Stimulated activated CD8-positive, alpha-beta memory T cell treated with anti-CD3 and anti-CD28 coated beads, Interleukin-4, amount 100 ng/mL, for 24 hours (primary cell): ENCODE data around the gene POLD4.

Experiments used
- DNase-seq: peaks from one replicate; pipeline ENCODE4 v3.0.0-alpha.2; 2020; ENCODE audit warnings: low read depth

Gene POLD4

DNA sequence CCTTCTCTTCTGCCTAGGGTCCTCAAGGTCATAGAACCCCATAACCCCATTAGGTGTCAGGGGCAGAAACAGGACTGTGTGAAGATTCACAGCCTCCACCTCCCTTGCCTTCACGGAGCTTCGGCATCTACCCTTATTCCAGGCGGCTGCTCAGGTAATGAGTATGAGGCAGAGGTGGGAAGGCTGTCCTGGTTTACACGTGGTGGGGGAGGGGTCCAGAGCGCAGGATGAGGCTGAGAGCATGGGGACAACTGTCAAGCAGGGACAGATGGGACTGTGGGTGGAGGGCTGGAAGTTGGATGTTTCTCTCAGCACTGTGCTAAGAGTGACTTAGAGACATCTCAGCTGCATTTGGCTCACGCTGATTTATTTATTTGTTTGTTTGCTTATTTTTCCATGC lies 34.2 kb upstream of the POLD4 start:
- DNase-seq, result no peak

DNA sequence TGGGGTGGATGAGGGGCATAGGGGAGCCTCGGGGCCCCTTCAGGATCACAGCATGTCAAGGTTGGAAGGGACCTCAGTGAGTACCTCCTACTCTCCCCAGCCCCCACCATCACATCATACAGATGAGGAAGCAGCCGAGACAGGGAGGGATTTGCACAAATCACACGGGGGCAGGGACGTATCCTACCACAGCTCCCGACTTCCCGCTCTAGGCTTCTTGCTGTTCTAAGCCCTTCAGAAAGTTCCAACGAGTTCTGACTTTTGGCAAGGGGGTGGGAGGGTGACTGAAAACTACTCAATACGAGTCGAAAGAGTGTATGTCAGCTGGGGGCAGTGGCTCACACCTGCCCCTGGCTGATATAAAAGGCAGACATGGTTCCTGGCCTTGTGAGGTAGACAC lies 33.7 kb upstream of the POLD4 start:
- no peak for DNase-seq

DNA sequence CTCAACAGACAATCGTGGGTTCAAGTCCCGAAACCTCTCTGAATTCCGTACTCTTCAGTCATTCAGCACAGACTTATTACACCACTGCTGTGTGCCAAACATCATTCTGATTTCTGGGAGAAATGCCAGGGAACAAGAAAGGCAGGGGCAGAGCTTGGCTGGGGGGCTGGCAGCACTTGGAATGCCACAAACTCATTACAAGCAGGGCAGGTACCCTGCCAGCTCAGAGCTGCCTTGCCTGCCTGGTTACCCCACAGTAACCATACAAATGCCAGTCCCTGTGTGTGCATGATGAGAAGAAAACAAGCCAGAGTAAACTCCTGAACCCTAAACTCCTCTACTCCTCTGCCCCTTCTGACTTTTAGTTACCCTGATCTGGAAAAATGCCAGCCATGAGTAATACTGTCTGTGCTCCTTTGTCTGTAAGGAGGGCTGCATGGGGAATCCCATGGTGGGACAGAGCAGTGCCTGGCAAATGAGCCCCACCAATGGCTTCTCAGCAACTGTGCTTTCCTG lies 31.6 kb upstream of the POLD4 start:
- no peak for DNase-seq

DNA sequence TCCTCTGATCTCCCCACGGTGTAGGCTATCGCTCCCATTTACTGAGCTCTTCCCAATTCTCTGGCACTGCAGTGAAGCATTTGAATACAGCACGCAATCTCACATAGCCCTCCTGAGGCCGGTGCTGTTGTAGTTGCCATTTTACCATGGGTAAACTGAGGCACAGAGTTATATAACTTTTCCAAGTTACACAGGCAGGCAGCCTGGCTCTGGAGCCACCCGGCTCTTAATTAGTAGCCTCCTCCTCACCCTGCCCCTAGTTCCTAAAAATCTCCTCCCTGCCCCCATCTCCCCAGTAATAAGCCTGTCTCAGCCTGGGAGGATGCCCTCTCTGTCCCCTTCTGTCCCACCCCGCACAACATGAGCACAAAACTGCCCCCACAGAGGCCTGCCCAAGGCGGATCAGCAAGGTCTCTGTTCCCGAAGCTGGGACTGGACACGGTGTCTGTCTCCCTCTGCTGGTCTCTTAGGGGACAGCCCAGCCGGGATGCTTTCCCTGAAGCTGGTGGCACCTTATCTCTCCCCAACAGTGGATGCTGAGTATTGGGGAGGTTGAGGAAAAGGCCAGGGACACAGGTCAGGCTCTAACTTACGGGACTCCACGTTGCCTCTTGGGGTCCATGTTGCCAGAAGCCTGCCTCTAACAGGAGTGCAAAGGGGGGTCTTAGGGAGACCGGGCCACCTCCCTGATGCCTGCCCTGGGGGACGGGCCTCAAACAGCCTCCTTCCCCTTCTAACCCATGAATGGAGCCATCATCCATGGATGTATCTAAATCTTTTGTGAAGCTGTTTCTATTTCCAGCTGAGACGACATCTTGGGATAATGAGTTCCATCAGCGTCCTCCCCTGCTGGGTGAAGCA lies 29.2 kb upstream of the POLD4 start:
- peak; percentile 72 for DNase-seq

DNA sequence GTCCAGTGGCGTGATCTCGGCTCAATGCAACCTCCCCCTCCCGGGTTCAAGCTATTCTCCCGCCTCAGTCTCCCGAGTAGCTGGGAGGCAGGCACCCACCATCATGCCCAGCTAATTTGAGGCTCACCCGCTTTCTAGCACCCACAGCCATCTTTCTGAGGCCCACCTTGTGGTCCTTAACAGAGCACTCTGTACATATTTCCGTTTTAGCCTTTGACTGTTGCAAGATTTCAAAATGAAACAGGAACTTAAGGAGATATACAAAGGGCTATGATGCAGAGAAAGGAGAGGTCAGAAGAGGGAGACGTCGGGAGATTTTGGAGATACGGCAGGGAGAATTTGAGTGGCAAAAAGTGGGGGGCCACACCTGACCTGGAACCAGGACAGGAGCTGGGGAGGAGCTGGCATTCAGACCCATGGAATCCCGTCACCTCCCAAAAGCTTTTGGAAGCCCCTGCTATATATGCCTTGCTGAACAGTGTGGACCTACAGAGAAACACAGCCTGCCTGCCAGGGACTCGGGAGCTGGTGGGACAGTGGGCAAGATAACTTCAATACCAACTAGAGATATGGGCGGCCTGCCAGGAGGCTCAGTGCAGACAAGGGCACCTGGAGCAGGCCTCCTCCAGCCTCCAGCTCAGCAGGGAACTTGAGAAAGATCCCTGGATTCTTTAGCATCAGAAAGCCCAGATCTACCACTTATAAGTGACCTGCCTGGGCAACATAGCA lies 28.1 kb upstream of the POLD4 start:
- no peak for DNase-seq

DNA sequence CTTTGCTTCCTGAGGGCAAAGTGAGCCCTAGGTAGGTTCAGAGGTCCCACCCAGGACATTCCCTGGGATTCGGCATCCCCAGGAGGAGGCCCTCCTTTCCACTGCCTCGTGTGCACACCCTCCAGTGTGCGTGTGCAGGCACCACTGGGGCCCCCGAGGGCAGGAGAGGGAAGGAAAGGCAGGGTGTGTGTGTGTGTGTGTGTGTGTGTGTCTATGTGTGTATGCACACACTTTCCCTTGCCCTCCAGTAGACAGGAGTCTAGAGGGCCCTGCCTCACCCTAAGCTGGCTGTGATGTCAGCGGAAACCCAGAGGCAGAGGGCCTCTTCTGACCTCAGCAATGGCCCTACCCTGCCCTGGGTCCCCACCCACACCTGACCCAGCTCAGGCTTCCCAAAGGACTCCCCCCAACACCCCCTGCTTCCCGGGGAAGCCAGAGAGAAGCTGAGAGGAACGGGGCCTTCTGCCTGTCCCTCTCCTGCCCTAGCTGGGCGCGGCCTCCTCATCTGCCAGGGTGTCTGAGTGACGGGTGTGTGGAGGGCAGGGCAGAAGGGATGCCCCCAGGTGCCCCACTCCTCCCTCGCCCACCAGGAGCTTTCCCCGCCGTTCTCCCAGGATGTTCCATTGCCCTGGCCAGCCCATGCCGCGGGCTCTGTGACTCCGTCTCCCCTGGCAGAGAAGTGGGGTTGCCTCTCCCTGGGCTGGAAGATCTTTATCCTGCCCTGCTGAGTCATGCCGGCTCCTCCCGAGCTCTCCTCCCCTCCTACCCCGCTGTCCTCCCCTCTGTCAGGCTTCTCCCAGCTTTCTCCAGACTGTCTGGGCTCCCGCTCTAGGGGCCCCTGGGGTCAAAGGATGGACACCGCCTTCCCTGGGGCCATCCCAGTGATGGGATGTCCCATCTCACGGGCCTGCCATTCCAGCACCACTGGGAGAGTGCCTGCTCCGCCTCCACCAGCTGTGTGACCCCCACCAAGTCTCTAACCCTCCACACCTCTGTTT lies 26.0 kb upstream of the POLD4 start:
- DNase-seq, result no peak

DNA sequence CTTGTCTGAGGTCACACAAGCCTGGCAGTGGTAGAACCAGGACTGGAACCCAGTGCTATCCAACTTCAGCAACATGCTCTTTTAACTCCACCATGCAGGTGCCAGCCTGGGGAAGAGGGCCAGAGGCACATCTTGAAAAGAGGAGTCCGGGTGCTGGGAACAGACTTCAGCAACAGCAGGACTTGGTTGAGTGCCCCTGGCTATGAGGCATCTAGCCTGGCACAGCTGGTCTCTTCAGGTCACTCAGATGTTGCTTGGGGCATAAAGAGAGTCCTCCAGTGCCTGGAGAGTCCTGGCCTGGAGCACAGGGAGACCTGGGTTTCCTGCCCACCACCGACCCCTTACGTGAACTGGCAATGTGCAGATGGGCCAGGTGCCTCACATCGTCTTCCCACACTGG lies 25.2 kb upstream of the POLD4 start:
- no peak for DNase-seq

DNA sequence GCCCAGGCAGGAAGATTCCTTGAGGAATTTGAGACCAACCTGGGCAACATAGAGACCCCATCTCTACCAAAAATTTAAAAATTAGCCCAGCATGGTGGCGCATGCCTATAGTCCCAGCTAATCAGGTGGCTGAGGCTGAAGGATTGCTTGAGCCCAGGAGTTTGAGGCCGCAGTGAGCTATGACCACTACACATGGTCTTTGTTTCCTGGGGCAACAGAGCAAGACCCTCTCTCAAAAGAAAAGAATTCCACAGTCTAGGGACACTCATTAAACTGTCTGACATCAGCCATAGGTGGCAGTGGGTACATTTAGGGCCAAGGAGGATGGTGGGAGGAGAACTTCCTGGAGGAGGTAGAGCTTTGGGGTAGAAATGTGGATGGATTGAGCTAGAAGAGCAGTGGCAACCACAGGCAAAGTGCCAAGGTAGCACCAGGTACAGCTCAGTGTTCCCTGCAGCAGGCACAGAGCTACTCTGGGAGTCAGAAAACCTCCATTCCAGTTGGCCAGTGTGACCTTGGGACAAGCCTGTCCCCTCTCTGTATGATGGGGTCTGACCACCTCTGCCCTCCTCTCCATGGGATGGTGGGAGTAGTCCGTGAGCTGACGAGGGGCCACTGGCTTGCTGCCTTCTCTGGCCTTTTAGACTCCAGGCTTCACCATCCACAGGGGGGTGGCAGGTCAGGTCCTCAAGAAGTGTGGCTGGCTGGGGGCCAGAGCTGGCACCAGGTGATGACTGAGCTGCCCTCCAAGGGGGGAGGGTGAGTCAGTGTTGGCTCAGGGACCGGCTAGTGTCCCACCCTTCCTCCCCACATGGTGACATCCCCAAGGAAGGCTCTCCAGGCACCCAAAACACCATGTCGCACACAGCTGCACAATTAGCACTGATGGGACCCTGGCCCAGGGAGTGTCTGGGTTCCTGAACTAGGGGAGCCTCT lies 23.8 kb upstream of the POLD4 start:
- no peak for DNase-seq

DNA sequence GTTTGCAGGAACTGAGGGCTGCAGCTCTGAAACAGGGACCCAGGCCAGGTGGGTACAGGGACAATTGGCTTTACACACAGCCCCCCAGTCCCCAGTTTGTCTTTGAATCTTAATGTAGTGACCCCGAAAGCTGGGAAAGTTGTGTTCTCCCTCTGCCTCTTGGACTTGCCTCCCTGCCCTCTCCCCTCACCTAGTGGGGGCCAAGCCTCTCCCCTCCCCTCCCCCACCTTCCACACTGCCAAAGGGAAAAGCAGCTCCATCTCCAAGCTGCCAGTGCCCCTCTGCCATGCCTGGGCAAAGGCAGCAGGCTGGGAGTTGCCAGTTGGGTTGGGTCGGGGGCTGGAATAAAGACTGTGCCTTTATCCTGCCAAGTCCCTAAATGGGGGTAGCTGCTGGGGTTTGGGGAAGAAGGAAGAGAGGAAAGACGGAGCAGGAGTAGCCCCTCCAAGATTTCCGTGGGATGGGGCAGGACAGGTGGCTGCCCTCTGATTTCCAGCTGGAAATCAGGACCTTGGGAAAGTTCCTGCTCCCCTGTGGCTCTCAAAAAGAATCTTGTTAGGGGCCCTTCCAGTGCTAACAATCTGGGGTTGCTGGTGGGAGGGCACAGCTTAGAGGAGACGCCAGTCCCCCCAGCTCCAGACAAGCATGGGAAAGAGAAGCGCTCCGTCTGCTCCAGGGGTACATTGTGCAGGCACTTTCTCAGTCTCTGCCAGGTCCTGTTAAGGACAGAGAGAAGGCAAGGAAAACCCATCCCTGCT lies 22.9 kb upstream of the POLD4 start:
- DNase-seq, result no peak

DNA sequence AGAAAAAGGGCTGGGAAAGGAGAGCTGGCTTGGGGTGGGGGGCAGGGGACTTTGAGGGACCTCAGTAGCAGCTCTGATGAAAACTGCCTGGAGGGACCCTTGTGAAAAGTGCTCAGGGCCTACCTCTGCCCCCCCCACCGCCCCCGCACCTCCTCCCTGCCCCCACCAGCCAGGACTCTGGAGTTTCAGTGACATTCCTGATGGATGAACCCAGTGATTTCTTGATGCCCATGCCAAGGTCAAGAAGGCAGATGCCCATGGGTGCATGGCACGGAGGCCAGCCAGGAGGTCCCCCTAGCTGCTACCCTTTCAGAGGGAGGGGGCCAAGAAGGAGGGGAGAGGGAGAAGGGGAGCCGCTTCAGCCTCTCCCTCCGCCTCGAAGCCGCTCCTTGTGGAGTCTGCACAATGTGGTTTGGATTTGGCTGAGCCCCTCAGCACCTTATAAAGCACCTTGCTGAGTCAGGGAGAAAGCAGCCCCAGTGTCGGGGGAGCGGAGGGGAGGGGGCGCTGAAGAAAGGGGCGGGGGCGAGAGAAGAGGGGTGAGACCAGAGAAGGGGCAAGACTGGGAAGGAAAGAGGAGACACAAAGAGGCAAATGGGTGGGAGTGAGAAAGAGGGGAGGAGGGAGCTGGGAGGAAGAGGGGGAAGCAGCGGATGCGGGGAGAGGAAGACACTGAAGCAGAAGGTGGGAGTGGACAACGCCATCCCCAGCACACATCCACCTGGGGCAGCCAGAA lies 22.1 kb upstream of the POLD4 start:
- DNase-seq, result no peak

DNA sequence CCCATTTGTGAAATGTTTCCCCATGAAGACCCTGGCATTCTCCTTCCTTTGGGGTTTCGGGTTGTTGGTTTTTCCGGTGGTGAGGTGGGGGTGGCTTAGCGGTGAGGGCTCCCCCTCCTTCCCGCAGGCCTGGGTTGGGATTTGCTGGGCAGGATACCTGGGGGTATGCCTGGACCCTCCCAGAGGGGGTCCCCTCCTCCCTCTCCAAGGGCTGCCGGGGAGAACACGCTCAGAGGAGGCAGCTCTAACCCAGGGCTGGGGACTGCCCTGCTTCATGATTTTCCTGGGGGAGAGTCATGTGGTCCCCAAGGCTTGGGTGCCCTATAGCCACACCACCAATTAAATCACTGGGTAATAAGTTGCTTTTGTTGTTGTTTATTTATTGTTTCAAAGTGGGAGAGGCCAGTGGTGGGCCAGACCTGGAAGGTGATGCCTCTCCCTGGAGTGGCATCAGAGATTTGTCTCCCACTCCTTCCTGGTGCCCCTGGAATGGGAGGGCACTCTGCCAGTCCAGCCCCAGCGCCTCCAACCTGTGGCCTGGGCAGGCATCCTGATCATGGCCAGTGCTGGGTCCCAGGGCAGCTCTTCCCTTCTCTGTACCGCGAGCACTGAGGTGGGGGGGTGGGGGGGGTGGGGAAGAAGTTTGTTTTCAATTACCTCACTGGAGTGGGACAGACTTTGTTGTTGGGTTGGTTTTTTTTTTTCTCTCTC lies 21.4 kb upstream of the POLD4 start:
- no peak for DNase-seq

DNA sequence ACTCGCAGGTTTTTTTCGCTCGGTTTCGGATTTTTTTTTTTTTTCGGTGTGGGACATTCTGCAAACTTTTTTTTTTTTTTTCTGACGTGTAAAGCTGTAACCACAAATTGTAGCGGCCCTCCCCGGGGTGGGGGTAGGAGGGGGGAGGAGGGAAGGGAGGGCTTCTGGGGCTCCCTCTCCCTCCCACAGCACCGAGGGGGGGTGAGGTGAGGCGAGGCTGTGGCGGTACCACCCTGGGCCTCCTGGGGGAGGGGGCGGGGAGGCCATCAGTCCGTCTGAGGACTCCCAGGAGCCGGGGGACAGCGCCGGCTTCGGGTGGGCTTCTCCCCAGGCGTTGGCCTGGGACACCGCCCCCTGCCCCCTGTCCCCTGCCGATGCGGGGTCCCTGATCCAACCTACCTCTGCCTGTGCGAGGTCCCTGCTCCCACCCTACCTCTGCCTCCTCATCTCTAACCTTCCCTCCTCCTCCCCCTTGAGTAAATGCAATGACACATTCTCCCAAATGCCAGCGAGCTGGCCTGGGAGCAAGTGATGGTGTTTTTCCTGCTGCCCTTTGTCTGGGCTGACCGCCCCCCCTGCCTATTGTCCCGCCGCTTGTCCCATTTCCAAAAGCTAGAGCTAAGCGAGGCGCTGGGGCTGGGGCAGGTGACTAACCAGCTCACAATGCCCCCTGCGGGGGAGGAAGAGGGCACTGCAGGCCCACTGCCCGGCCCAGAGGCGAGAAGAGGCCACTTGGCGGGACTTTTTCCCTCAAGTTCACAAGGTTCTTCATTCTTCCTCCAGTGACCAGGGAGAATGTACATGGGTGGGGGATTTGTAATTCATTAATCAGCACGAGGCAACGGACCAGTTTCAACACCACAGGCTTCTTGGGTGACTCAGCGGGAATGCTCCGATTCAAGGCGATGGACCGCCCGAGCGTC lies 20.6 kb upstream of the POLD4 start:
- peak; percentile 66 for DNase-seq

DNA sequence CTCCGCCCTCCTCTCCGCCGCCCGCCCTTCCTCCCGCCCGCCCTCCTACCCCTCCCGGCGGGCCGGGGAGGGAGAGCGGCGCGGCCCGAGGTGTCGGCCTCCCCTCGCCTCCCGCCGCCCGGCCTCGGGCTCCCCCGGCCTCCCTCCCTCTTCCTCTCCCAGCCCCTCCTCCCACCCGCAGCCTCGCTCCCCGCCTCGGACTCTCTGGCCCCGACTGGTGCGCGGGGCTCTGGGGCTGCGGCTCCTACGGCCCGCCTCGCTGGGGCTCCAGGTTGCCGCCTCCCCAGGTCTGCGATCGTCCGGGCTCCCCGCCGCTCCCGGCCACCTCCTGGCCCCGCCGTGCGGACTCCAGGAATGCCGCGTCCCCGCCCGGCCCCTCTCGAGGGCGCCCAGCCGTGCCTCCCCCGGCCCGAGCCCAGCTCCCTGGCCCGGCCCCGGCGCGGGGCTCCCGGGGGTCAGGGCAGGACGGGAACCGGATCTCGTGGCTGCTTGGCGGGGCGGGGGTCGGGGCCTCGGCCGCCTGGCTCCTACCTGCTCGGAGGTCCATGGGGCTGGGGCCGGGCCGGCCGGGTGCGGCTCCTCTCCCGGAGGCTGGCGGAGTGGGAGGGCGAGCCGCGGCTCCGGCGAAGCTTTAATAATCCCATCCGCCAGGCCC lies 19.8 kb upstream of the POLD4 start, which contains the start of gene CLCF1:
CLCF1 (minus strand) TSS at position 606 of the 655 bp plus-strand sequence; CDS start at position 547, 59 bp downstream.
- no peak for DNase-seq

DNA sequence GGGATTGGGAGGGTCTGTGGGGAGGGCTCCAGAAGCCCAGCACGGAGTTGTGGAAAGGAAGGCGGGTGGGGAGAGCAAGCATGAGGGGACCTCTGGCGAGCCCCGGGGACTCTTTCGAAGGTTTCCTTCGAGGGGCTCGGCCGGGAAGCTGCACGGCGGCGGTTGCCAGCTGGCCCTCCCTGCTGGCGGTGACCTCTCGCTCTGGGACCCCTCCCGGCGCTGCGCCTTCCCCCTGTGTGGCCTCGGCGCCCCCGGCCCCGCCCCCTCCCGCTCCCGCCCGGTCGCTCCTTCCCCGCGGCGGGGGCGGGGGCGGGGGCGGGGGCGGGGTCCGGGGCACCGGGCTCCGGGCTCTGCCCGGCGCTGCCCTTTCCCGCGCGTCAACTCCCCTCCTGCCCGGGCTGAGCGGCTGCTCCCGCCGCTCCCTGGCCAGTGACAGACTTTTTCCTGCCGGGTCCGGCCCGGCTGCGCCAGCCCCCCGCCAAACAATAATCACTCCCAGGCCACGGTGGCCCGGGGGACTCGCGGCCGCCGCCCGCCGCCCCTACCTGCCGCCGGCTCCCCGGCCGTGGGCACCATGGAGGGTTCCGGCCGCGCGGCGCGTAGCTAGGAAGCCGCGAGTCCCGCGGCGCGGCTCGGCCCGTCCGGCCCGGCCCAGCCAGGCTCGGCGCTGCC lies 19.1 kb upstream of the POLD4 start:
- no peak for DNase-seq

DNA sequence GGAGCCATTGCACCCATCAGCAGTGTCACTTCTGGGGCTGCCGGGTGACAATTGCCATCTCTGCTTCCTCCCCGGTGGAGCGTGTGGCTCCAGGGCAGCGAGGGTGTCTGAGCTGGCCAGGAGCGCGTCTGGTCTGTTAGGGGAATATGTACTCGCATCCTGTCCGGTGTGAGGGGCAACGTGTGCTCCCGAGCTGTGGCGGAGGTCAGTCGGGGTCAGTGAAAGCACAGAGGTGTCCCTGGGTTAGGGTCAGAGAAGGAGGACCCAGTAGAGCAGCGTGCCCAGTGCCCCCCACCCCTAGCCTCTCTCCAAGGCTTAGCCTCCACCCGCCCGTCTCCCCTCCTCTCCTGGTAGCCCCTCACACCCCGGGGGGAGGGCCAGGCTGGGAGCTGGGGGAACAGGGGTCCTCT lies 18.6 kb upstream of the POLD4 start:
- DNase-seq, result no peak

DNA sequence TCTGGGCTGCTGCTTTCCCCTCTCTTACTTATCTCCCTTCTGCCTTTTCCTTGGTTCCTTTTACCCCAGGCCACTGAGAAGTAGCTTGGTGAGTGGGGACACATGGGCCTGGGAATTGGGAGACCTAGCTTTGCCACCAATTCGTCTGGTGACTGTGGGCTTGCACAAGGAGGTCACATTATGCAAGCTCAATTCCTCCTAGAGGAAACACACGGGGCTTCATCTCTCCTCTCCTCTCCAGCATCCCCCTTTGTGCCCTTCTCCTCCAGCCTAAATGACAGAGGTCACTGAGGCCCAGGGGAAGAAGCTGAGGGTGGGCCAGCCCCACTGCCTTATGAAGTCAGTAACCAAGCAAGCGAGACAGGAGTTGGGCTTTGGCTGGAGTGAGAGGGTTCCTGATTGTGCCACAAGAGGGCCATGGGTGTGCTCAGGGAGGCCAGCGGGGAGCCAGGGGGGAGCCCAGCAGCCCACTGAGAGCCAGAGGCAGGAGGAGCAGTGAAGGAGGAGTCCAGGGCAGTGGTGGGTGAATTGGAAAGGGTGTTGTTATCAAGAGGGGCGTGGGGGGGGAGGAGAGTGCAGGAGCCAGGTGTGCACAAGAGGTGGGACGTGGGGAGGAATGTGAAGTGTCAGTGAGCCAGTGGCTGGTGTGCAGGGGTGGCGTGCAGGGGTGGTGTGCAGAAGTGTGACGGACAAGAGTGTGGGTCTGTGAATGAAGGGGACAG lies 18.0 kb upstream of the POLD4 start:
- no peak for DNase-seq
